NCI-H2107 treated with DMSO at 0.1 percent for 48 hours (cell line): ENCODE measurements around the gene ACTG1.

Source experiments
- DNase-seq: peaks from one replicate; lab custom pipeline; 2025; ENCODE audit not compliant: unreplicated experiment; lab: John Stamatoyannopoulos, UW

ACTG1 gene

DNA sequence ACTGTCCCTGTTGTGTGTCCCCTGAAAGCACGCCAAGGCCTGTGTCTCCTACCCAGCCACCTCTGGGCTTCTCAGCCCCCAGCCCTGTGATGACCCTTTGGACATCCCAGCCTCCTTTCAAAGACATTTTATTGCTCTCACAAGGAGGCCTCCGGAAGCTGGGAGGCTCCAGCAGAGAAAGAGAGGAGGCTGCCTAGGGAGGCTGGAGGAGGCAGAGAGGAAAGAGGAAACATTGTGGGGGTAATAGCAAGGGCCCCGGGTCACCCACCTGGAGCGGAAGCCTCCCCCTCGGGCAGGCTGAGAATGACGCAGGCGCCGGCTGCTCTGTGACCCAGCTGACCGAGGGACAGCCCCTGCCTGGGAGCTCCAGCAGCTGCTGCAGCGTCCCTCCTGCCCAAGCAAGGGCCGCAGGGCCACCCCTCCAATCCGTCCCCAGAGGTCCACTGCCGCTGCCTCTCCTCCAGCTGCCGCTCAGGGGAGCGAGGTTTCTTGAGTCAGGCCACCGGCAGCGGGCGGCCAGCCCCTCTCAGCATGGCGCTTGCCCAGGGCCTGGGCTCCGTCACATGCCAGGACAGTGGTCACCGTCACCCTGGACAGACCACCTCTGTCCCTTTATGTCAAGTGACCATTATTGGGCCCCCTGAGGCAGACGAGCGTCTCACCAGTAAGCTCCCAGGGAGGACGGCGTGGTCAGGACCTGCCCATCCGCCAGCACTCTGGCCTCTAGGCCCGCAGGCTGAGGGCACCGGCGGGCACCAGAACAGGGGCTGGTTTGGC is 29.3 kb downstream of the ACTG1 start:
- no peak for DNase-seq

DNA sequence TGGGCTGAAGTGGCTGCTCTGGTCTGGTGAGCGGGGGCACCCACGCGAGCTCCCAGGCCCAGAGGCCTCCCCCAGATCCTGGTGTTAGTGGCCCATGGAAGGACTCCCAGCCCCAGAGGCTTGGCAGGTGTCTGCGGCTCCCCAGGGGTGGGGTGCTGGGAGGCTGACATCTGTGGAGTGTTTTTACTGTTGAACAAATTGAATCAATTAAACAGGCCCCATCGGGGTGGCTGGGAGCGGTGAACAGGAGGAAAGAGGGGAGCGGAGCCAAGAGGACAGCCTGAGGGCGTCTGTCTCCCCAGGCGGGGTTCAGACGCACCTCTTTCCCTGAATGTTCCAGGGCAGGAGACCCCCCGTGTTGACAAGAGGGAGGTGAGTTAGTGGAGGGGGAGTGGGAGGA is 29.9 kb downstream of the ACTG1 start:
- peak; percentile 36 for DNase-seq

DNA sequence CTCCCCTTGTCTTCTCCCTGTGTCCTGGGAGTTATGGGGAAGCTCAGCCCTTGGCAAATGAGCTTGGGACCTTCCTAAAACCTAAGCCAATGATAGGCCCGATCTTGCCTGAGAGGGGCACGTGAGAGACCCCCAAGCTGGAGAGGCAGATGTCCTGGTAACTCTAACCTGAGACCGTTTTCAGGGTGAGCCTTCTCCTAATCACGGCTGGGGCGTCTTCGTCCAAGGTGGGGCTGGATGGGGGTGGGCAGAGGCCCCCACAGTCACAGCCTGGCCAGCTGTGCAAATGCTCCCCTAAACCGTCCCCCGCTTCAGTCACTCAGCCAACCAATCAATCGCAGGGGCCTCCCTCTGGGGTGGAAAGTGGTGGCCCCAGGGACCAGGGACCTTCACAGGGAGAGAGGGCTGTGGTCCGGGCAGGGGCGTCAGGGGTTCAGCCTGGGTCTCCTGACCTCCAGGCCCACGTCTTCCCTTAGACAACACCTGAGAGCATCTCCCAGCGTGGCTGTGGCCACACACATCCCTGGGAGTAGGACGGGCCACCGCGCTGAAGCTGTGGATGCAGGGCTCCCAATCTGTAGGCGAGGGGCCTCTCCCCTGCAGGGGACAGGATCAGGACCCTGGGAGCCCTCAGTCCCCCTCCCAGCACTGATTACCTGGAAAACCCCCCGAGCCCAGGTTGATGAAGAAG is 30.6 kb downstream of the ACTG1 start:
- no peak for DNase-seq

GRCh38 chr17:81481073-81481799 is 31.4 kb downstream of the ACTG1 start:
- peak; percentile 28 for DNase-seq

- DNase-seq, result no peak
Observed at GRCh38 chr17:81480140-81481072, 32.2 kb downstream of the ACTG1 start.

- no peak for DNase-seq
Observed at GRCh38 chr17:81479175-81480071, 33.2 kb downstream of the ACTG1 start.

- DNase-seq, result no peak
Observed at GRCh38 chr17:81478119-81478518, 34.5 kb downstream of the ACTG1 start.

- no peak for DNase-seq
Observed at GRCh38 chr17:81477173-81477572, 35.4 kb downstream of the ACTG1 start.

GRCh38 chr17:81476635-81477034 is 36.0 kb downstream of the ACTG1 start:
- DNase-seq, result no peak

GRCh38 chr17:81476097-81476496 is 36.5 kb downstream of the ACTG1 start:
- no peak for DNase-seq

- no peak for DNase-seq
Observed at GRCh38 chr17:81474958-81475357, 37.6 kb downstream of the ACTG1 start.

- no peak for DNase-seq
Observed at GRCh38 chr17:81473019-81473418, 39.6 kb downstream of the ACTG1 start.

DNA sequence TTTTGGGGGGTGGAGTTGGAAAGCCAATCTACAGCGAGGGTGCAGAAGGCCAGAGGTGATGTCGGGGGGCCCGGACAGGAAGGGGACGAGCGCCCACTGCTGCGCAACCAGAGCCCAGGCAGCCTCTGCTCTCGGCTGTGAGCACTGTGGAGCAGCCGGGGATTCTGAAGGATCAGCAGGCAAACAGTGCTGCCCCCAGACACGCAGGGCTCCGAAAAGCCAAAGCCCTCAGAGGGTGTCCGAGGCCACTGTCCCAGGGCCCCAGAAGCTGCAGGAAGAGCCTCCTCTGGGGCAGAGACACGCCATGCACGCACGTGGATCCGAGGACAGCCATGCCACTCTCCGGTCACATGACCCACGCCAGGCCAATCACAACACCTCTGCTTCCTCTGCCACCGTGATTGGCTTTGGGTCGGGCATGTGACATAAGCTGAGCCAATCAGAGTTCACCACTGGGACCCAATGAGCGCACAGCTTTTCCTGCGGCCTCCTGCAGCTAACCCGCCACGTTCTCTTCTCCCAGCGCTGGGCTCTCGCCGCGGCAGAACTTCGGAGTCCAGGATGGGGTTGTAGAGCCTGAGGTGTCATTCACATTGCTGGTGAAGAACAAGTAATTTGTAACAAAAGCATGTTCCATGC is 40.7 kb downstream of the ACTG1 start:
- DNase-seq, result peak; percentile 91

GRCh38 chr17:81470944-81471817 is 41.4 kb downstream of the ACTG1 start:
- DNase-seq, result no peak

DNA sequence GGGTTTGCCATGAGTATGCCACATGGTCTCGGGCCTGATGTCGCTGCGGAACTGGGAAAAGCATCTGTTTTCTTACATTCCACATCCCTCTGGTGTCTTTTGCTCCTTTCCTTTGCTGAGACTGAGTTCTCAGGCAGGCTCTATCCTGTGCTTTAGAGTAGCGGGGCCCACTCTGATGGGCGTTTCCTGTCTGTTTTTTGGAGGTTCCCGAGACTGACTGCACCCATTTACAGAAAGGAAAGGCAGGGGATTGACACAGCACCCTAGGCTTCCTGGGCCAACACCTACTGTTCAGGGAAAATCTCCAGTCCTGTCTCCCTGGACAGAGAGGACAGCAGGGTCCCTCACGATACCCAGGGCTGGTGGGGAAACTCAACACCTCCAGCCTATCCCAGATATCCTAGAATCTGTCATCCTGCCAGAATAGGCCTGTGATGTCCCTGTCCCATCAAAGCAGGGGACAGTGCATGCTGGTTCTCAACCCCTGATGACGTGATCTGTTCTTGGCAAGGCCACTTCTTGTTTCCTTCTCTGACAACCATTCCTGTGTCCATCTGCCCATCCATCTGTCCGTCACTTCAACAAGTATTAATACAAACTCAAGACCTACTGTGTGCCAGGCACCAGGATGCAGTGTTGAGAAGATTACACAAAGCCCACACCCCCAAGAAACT is 42.2 kb downstream of the ACTG1 start:
- DNase-seq, result no peak

DNA sequence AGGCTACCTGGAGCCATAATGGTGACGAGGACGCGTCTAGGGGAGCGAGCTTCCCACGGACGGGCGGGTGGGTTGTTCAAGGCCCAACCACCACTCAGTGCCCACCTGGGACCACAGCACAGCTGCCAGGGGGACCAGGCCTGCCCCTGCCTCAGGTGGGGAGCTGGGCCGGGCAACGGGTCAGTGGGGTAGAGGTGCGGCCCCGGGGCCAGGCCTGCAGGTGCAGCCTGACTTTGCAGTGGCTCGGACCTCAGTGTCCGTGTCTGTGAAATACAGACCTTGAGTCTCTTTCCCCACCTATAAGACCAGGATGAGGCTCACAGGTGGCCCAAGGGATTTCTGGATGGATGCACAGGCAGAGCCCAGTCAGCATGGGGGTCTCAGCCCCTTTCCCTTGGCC is 43.3 kb downstream of the ACTG1 start:
- no peak for DNase-seq

DNA sequence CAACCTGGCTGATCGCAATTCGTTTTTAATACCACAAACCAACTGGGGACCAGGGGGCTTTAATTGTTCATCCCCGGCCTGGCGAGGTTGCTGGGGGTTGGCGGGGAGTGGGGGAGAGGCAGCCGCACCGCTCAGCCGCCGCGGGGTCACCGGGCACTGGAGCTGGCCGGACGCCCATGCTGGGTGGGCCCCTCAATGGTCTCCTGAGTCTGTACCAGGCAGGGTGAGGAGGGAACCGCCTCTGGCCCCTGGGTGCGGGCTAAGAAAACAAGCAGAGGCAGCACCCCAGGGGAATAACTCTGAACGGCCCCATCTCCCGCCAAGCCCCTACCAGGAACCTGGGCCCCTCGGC is 43.9 kb downstream of the ACTG1 start:
- no peak for DNase-seq
